ENCODE results near the gene EPB41L1.

The EPB41L1 gene

DNA sequence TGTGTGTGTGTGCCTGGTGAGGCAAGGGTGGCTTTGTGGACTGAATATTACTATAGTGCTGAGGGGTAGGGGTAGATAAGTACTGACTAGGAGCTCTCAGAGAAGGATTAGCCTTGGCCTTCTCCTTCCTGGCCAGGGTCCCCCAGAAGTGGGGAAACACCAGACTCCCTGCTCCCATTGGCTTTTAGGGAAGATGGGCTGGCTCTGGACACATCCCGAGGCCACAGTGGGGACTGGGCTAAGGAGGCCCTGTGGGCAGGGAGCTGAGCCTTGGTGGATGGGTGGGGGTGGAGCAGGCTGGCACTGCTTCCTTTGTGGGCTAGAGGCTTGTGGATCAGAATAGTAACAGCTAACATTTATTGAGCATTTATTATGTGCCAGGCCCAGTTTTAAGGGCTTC, 3.1 kb downstream of the EPB41L1 start:
- H3K9me3 Mint-ChIP-seq (ENCODE audit: low read depth), result no peaks in the 10 kb centered on the region
- H3K4me1 Mint-ChIP-seq (ENCODE audit: low read depth), result peaks cover 10% of the 10 kb centered on the region
- no peaks in the 10 kb centered on the region for H3K36me3 Mint-ChIP-seq
- no peak overlapping the region for H3K27ac Mint-ChIP-seq
- H3K27me3 Mint-ChIP-seq, result peaks cover 14% of the 10 kb centered on the region
- H3K4me3 Mint-ChIP-seq, result no peak overlapping the region

DNA sequence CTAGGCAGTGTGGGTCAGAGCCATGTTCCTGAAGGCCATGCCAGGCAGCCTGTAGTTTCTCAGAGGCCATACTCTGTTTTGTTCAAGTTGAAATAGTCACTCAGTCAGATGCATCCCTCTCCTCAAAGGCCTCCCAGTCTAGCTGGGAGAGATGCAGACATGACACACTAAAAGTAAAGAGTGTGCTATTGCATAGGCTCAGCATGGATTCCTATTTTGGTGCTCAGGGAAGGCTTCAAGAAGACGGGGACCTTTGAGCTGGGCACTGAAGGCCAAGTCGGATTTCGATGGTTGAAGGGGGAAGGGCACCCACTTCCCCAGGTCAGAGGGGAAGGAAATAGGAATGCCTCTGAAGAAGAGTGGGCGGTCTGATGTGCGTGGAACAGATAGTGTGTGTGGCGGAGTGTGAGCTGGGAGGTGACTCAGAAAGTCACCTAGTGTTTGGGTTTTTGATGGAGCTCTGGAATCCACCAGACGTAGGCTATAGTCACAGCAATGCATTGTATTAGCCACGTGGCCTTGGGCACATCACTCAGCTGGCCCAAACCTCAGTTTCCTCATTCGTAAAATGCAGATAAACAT, 3.7 kb downstream of the EPB41L1 start:
- Mint-ChIP-seq H3K4me1 (ENCODE audit: low read depth) (peaks cover 9% of the 10 kb centered on the region), H3K9me3 (ENCODE audit: low read depth) (no peaks in the 10 kb centered on the region), H3K27me3 (peaks cover 10% of the 10 kb centered on the region), H3K4me3 (no peak overlapping the region), H3K36me3 (no peaks in the 10 kb centered on the region), H3K27ac (no peak overlapping the region)

DNA sequence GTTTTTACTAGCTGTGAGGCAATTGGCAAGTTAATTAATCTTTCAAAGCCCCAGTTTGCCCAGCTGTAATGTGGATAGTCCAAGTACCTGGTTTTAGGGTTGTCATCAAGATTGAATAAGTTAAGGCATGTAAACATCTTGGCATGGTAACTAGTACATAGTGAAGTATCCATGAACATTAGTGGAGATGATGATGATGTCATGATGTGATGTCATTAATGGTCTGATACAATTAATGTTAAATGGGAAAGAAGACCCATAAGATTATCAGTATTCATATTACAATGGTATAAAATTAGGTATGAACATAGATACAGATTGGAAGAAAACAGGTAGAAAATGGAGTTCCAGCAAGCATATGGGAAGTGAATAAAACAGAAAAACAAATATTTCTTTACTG, 5.3 kb downstream of the EPB41L1 start:
- Mint-ChIP-seq H3K27ac (no peak overlapping the region), H3K4me1 (ENCODE audit: low read depth) (peaks cover 8% of the 10 kb centered on the region), H3K36me3 (no peaks in the 10 kb centered on the region), H3K9me3 (ENCODE audit: low read depth) (no peaks in the 10 kb centered on the region), H3K4me3 (no peak overlapping the region), H3K27me3 (peaks cover 8% of the 10 kb centered on the region)

DNA sequence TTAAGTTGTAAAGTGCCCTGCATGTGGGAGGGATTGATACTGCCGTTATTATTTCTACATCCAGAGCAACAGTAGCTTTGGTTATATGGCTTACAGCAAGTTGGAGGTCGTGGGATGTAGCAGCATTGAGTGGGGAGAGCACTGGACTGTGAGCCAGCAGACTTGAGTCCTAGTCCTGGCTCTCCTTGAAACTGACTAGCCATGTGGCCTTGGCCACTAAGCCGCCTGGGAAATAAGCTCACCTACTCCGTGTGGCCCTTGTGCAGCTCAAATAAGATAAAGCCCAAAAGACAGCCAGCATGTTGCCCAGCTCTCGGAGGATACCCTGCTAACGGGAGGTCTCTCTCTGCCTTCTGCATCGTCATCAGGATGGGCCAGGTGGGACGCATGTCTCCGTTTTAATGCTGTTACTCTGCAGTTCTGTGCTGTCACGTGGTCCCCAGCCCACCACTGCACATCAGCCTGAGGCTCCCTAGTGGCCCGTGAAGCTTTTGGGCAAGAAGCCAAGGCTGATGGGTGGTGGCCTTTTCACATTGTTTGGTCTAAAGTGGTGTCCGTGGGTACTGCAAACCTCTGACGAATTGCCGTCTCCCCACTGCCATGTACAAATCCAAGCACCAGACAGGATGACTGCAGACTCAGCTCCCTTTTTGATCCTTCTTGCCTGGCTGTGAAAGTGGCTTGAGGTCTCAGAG, 7.9 kb downstream of the EPB41L1 start:
- H3K9me3 Mint-ChIP-seq (ENCODE audit: low read depth), result no peaks in the 10 kb centered on the region
- no peak overlapping the region for H3K27ac Mint-ChIP-seq
- no peak overlapping the region for H3K4me3 Mint-ChIP-seq
- H3K27me3 Mint-ChIP-seq, result peaks cover 8% of the 10 kb centered on the region
- H3K4me1 Mint-ChIP-seq (ENCODE audit: low read depth), result no peaks in the 10 kb centered on the region
- no peaks in the 10 kb centered on the region for H3K36me3 Mint-ChIP-seq

DNA sequence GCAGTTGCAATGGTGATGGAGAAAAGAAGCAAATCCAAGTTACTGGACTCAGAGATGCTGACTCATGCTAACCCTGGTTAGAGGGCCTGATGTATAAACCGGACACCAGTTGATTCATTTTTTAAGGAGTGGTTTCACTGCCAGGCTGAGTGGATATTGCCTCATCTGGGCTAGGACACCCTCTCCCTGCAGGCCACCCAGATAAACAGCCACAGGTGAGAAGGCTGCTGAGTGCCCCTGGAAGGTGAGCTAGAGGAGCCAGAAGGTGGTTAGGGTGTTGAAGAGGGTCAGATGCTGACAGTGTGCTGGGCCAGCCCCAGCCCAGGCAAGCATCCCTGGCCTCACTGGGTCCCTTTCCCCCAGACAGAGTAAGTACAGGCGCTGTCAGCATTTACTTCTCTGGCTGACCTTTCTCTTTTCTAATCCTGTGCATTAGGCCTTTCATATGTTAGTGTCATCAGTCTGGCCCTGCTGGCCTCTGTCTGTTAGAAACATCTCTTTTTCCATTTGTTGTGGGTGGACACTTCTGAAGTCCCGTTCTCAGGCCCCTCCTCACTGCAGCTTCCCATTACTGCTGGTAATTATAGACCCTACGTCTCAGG, 13.5 kb downstream of the EPB41L1 start:
- Mint-ChIP-seq H3K4me1 (ENCODE audit: low read depth) (no peaks in the 10 kb centered on the region), H3K27ac (no peak overlapping the region), H3K9me3 (ENCODE audit: low read depth) (no peaks in the 10 kb centered on the region), H3K4me3 (no peak overlapping the region), H3K27me3 (peaks cover 4% of the 10 kb centered on the region), H3K36me3 (no peaks in the 10 kb centered on the region)

DNA sequence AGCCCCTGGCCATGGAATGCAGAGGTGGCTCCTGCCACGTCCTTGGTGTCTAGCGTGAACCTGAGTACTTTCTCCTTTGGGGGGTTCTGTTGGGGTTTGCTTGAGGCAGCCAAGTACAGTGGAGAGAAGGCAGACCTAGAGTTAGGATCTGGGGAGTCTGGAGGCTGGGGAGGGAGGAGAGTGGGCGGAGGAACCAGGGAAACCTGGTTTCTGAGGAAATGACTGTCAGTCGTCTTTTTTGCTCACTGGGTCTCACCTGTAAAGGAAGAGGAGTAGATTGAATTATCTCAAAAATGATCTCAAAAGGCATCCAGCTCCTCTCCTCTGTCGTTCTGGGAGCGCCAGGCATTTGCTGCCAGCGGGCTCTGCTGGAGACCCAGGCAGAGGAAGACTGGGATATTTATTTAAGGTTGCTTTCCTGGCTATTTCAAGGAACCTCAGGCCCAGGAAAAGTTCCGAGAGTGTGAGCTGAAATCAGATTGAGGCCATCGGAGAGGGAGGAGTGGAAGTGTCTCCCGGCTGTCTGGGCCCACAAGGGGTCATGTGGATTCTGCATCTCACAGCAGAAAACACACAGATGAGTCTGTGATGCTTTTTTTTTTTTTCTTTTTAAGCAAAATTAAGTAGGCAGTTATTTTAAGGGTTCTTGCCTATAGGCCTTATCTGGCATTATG, 16.1 kb downstream of the EPB41L1 start:
- no peak overlapping the region for H3K27ac Mint-ChIP-seq
- H3K36me3 Mint-ChIP-seq, result no peaks in the 10 kb centered on the region
- H3K9me3 Mint-ChIP-seq (ENCODE audit: low read depth), result no peaks in the 10 kb centered on the region
- H3K4me3 Mint-ChIP-seq, result no peak overlapping the region
- H3K27me3 Mint-ChIP-seq, result peaks cover 4% of the 10 kb centered on the region
- peaks cover 4% of the 10 kb centered on the region for H3K4me1 Mint-ChIP-seq (ENCODE audit: low read depth)

DNA sequence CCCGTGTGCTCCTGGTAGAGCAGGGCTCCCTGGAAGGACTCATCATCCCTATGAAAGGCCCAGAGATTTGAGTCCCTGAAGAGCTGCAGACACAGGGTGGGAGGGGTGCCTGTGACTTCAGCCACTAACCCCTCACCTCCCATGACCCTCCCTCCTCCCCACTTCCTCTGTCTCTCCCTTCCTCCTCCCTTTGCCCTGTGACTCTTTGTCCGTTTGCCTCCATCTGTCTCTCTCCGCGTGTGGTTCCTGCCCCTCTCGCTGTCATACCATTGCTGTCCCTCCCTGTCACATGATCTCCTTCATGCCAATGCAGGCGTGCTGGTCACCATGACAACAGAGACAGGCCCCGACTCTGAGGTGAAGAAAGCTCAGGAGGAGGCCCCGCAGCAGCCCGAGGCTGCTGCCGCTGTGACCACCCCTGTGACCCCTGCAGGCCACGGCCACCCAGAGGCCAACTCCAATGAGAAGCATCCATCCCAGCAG, 19.0 kb downstream of the EPB41L1 start:
- no peak overlapping the region for H3K27ac Mint-ChIP-seq
- H3K4me3 Mint-ChIP-seq, result no peak overlapping the region
- no peaks in the 10 kb centered on the region for H3K9me3 Mint-ChIP-seq (ENCODE audit: low read depth)
- H3K27me3 Mint-ChIP-seq, result no peaks in the 10 kb centered on the region
- peaks cover 4% of the 10 kb centered on the region for H3K4me1 Mint-ChIP-seq (ENCODE audit: low read depth)
- H3K36me3 Mint-ChIP-seq, result no peaks in the 10 kb centered on the region

DNA sequence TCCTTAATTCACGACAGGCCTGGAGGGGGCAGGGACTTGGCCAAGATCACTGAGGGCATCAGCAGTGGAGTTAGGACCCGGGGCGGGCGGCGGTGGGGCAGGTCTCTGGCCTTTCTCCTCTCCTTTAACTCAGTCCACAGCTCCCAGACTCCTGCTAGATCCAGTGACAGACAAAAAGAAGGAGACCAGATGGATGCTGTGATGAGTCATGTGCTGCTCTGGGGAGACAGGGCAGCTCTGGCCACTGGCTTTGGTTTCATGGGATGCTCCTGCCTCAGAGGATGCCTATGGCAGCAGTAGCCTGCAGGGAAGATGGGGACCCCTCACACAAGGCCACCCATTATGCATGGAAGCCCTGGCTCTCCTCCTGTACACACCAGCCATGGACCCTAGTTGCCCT, 20.5 kb downstream of the EPB41L1 start:
- Mint-ChIP-seq H3K4me3 (no peak overlapping the region), H3K4me1 (ENCODE audit: low read depth) (peaks cover 4% of the 10 kb centered on the region), H3K27me3 (no peaks in the 10 kb centered on the region), H3K36me3 (no peaks in the 10 kb centered on the region), H3K9me3 (ENCODE audit: low read depth) (no peaks in the 10 kb centered on the region), H3K27ac (no peak overlapping the region)

DNA sequence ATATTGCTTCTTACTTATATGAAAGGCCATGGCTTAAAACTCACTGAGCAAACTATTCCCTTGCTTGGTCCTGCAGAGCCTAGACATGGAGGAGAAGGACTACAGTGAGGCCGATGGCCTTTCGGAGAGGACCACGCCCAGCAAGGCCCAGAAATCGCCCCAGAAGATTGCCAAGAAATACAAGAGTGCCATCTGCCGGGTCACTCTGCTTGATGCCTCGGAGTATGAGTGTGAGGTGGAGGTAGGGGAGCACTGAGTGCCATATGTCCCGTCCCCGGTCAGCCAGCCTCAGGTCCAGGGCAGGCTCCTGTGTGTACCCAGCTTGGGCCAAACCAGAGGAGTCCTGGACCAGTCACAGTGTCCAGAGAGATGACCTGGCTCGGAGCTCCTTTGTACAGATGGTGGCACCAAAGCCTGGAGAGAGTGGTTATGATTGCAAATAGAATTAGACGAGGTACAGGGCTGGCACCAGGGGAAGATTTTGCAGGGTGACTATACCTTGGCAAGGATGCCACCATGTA, 21.0 kb downstream of the EPB41L1 start:
- Mint-ChIP-seq H3K4me3 (no peak overlapping the region), H3K4me1 (ENCODE audit: low read depth) (peaks cover 4% of the 10 kb centered on the region), H3K9me3 (ENCODE audit: low read depth) (no peaks in the 10 kb centered on the region), H3K36me3 (no peaks in the 10 kb centered on the region), H3K27me3 (no peaks in the 10 kb centered on the region), H3K27ac (no peak overlapping the region)

DNA sequence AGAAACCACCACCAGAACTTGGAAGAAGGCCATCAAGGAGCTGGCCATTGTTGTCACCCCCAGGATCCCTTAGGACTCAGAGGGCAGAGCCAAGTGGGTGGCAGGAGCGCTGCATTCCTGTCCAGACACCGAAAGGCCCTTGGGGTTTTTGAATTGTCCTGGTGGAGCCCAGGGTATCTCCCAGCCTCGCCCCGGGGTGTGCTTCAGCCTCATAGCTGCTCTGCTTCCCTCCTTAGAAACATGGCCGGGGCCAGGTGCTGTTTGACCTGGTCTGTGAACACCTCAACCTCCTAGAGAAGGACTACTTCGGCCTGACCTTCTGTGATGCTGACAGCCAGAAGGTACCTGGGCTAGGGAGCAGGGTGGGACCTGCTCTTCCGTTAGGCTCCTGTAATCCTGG, 23.2 kb downstream of the EPB41L1 start:
- no peak overlapping the region for H3K4me3 Mint-ChIP-seq
- no peak overlapping the region for H3K27ac Mint-ChIP-seq
- peaks cover 4% of the 10 kb centered on the region for H3K4me1 Mint-ChIP-seq (ENCODE audit: low read depth)
- H3K9me3 Mint-ChIP-seq (ENCODE audit: low read depth), result no peaks in the 10 kb centered on the region
- no peaks in the 10 kb centered on the region for H3K27me3 Mint-ChIP-seq
- no peaks in the 10 kb centered on the region for H3K36me3 Mint-ChIP-seq

DNA sequence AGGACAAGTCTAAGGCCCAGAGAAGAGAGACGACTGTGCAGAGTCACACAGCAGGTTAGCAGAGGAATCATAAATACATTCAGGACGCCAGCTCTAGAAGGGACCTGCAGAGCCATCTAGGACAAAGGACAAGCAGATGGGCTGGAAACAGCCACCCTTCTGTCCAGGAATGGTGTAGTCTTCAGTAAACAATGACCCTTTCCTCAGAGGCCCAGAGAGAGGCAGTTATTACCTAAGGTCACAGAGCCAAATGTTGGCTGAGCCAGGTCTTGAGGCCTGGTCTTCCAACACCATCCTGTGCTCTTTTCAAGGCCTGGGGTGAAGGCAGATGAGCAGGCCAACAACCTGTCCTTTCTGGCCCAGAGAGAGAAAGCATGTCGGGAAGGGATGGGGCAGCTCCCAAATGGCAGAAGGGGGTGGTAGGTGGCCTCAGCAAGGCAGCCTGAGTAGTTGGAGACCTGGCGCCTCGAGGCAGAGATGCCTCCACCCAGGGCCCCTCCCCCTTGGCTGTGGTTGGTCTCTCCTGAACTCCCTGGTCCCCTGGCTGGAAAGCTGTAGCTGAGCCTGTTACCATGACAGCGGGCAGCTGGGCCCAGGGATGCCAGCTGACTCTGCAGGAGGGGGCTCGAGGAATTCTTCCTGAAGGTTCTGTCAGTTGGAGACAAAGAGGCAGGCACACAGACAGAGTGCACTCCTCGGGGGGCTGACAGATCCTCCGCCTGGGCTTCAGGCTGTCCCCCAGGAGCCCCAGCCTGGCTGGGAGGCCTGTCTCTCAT, 24.8 kb downstream of the EPB41L1 start:
- no peaks in the 10 kb centered on the region for H3K9me3 Mint-ChIP-seq (ENCODE audit: low read depth)
- no peak overlapping the region for H3K4me3 Mint-ChIP-seq
- no peaks in the 10 kb centered on the region for H3K36me3 Mint-ChIP-seq
- no peaks in the 10 kb centered on the region for H3K4me1 Mint-ChIP-seq (ENCODE audit: low read depth)
- H3K27ac Mint-ChIP-seq, result no peak overlapping the region
- no peaks in the 10 kb centered on the region for H3K27me3 Mint-ChIP-seq

DNA sequence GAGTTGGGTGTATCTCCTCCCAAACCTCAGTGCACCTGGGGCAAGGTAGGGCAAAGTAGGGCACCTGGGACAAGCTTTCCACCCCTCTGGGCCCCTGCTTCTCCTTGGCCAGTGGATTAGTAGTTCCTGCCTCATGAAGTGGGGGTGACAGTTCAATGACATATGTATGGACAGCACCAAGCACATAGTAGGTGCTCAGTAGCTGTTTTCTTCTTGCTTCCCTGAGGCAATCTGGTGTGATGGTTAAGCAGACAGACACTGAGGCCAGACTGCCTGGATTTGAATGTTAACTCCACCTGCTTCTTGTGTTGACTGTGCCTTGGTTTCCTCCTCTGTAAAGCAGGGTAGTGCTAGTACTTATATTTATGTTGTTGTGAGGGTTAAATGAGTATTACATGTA, 25.8 kb downstream of the EPB41L1 start:
- Mint-ChIP-seq H3K9me3 (ENCODE audit: low read depth) (no peaks in the 10 kb centered on the region), H3K27ac (no peak overlapping the region), H3K4me1 (ENCODE audit: low read depth) (no peaks in the 10 kb centered on the region), H3K36me3 (no peaks in the 10 kb centered on the region), H3K4me3 (no peak overlapping the region), H3K27me3 (no peaks in the 10 kb centered on the region)

DNA sequence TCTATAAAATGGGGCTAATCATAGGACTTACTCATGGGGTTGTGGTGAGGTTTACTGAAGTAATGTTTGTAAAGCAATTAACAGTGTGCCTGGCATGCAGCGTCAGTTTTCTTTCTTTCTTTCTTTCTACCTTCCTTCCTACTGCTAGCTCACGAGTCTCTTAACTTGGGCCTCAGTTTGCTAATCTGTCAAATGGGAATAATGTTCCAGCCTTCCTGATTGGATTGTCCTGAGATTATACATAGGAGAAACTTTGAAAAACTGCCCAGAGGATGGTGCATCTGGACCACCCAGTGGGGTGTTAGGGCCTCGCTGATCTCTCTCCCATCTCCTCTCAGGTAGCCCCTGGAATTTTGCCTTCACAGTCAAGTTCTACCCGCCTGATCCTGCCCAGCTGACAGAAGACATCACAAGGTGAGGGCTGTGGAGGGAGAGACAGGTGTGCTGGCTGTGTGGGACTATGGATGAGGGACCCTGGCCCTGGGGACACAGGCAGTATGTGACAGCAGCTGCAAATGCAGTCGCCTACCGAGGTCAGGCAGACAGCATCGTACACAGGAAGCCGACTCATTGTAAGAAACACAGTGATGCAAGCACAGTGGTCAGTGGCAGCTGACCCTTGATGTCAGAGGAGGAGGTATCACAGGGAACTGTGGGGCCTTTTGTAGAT, 27.5 kb downstream of the EPB41L1 start:
- Mint-ChIP-seq H3K27ac (no peak overlapping the region), H3K27me3 (no peaks in the 10 kb centered on the region), H3K4me1 (ENCODE audit: low read depth) (no peaks in the 10 kb centered on the region), H3K9me3 (ENCODE audit: low read depth) (no peaks in the 10 kb centered on the region), H3K36me3 (no peaks in the 10 kb centered on the region), H3K4me3 (no peak overlapping the region)

DNA sequence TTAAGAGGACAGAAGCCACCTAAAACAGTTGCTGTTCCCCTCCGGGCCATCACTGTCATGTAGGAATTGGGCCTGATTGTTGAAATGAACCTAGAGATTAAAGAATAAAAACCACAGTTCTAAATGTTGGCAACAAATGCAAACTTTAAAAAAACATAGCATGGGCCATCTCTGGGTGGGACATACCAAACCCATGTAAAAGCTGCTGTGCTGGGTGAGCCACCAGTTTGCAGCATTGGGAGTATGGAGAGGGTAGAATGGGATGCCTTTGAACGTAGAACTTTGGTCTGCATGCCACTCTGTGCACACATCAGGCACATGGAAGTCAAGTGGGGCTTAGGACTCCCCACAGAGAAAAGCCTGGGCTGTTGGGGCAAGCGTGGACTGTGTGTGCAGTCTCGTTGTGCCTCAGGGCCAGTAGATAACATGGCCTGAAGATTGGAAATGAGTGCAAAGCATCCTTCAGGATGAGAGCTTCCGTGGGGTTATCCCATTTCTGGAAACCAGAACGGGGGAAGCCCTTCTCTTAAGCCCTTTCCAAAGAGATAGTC, 28.1 kb downstream of the EPB41L1 start:
- H3K4me1 Mint-ChIP-seq (ENCODE audit: low read depth), result no peaks in the 10 kb centered on the region
- H3K36me3 Mint-ChIP-seq, result no peaks in the 10 kb centered on the region
- no peaks in the 10 kb centered on the region for H3K27me3 Mint-ChIP-seq
- no peak overlapping the region for H3K27ac Mint-ChIP-seq
- H3K9me3 Mint-ChIP-seq (ENCODE audit: low read depth), result no peaks in the 10 kb centered on the region
- H3K4me3 Mint-ChIP-seq, result no peak overlapping the region
